GM12878 (cell line): ENCODE measurements around the gene DDX52. TPM values are rescaled to one million over a fixed set of nuclear protein-coding genes. Genes with fewer than 3 reads are reported as not detected.

Source experiments
- ATAC-seq: fragments of 200-7000 bp; cut with Tn5 transposase; 3 replicates; pipeline ENCODE4 v1.9.1; 2020; ENCODE audit warnings: mild to moderate bottlenecking, moderate library complexity
- BruUV-seq: library from RNA; stranded (reverse); fragments of 400-500 nt; replicated peaks from 2 replicates; lab custom pipeline; 2021; lab: Mats Ljungman, UMichigan
- CTCF ChIA-PET: fragments of 300-600 bp; sonication (Branson Sonifier 250); formaldehyde crosslinking; extraction: SDS; loops from one replicate; lab custom pipeline; 2021; ENCODE audit warnings: inconsistent platforms; lab: Yijun Ruan, JAX
- POLR2A ChIA-PET: fragments of 350-600 bp; formaldehyde crosslinking; extraction: SDS; loops from one replicate; lab custom pipeline; 2021; ENCODE audit warnings: inconsistent platforms; lab: Charles Lee
- RAD21 ChIA-PET: fragments of 300-600 bp; sonication (Branson Sonifier 250); formaldehyde crosslinking; loops from one replicate; lab custom pipeline; 2023; ENCODE audit warnings: antibody characterized with exemption; ENCODE audit not compliant: unreplicated experiment; lab: Charles Lee
- SMC1A ChIA-PET: fragments of 300-600 bp; sonication (Branson Sonifier 250); formaldehyde crosslinking; loops from one replicate; lab custom pipeline; 2023; ENCODE audit not compliant: unreplicated experiment, uncharacterized antibody; lab: Charles Lee
- DNase-seq: peaks from one replicate; pipeline ENCODE4 v3.0.0-alpha.2; 2011; ENCODE audit warnings: low read depth, low spot score
- FAIRE-seq: peaks from 3 replicates; lab custom pipeline; 2011; peaks lifted over from hg19 to GRCh38; lab: Jason Lieb, UNC
- H2AFZ ChIP-seq: 2 replicates; pipeline ENCODE4 v1.6.0; 2011; ENCODE audit warnings: low read depth, low read length, control low read depth; ENCODE audit not compliant: control insufficient read depth
- H3K27ac ChIP-seq: 2 replicates; pipeline ENCODE4 v1.5.1; 2011; ENCODE audit warnings: control low read depth; ENCODE audit not compliant: control insufficient read depth, insufficient read depth
- H3K27me3 ChIP-seq, 2 experiments: replicated peaks in 1 of 2; 2 replicates each; pipeline versions ENCODE4 v1.6.0 to v1.6.1; 2011; ENCODE audit warnings: low read length in 1 of 2; ENCODE audit not compliant: control insufficient read depth in 2 of 2, insufficient read depth in 2 of 2
- H3K36me3 ChIP-seq, 2 experiments: 2 replicates each; pipeline ENCODE4 v1.5.1; 2011; ENCODE audit warnings: low read length in 1 of 2; ENCODE audit not compliant: control insufficient read depth in 2 of 2, insufficient read depth in 2 of 2
- H3K4me1 ChIP-seq: 2 replicates; pipeline ENCODE4 v1.6.1; 2011; ENCODE audit warnings: mild to moderate bottlenecking, low read length, moderate library complexity, mixed read lengths; ENCODE audit not compliant: control insufficient read depth, insufficient read depth
- H3K4me2 ChIP-seq: 2 replicates; pipeline ENCODE4 v1.6.0; 2011; ENCODE audit warnings: control low read depth; ENCODE audit not compliant: control insufficient read depth, insufficient read depth
- H3K4me3 ChIP-seq: fragments of 200-600 bp; sonication (generic); 2 replicates; pipeline ENCODE4 v1.5.1; 2016
- H3K79me2 ChIP-seq: 2 replicates; pipeline ENCODE4 v1.6.0; 2011; ENCODE audit warnings: low read length; ENCODE audit not compliant: control insufficient read depth, insufficient read depth
- H3K9ac ChIP-seq: 2 replicates; pipeline ENCODE4 v1.8.0; 2011; ENCODE audit warnings: low read length, control low read depth, mixed read lengths; ENCODE audit not compliant: control insufficient read depth, insufficient read depth
- H3K9me3 ChIP-seq: replicated peaks from 3 replicates; pipeline ENCODE4 v1.5.1; 2011; ENCODE audit warnings: mild to moderate bottlenecking, low read length; ENCODE audit not compliant: control insufficient read depth, insufficient read depth
- H4K20me1 ChIP-seq: 2 replicates; pipeline ENCODE4 v1.6.0; 2011; ENCODE audit not compliant: control insufficient read depth, insufficient read depth
- ETV6 ChIP-seq, 2 experiments: fragments of 450-650 bp in 1 of 2; IDR thresholded peaks in 1 of 2; conservative IDR thresholded peaks in 1 of 2; 2 replicates each; pipeline ENCODE4 v1.6.1; 2014; ENCODE audit warnings: antibody characterized with exemption in 1 of 2, borderline replicate concordance in 1 of 2, low read depth in 1 of 2, mild to moderate bottlenecking in 1 of 2, moderate library complexity in 1 of 2
- GABPA ChIP-seq: IDR thresholded peaks from 2 replicates; pipeline ENCODE4 v1.6.1; 2014; ENCODE audit warnings: antibody characterized with exemption, low read depth, mild to moderate bottlenecking, inconsistent platforms
- JUNB ChIP-seq: IDR thresholded peaks from 2 replicates; pipeline ENCODE4 v1.6.1; 2016; ENCODE audit warnings: antibody characterized with exemption, mild to moderate bottlenecking
- SP1 ChIP-seq: IDR thresholded peaks from one replicate; pipeline ENCODE4 v1.6.1; 2011; ENCODE audit warnings: low read depth, low read length
- TCF3 ChIP-seq: IDR thresholded peaks from 2 replicates; pipeline ENCODE4 v1.6.1; 2012; ENCODE audit warnings: low read depth, mild to moderate bottlenecking, low read length, borderline replicate concordance; ENCODE audit not compliant: insufficient read depth
- ZNF207 ChIP-seq: fragments of 450-650 bp; IDR thresholded peaks from 2 replicates; pipeline ENCODE4 v1.6.1; 2014; ENCODE audit warnings: antibody characterized with exemption, mild to moderate bottlenecking, borderline replicate concordance
- ZNF622 ChIP-seq: fragments of 450-650 bp; IDR thresholded peaks from 2 replicates; pipeline ENCODE4 v1.6.1; 2017; ENCODE audit warnings: mild to moderate bottlenecking, inconsistent platforms
- WGBS: methylation state at CpG from one replicate; pipeline ENCODE4 v1.1.6; 2016; ENCODE audit warnings: low lambda C conversion rate; ENCODE audit not compliant: insufficient replicate concordance, insufficient coverage; ENCODE audit errors: missing lambda C conversion rate; 5-methylcytosine and 5-hydroxymethylcytosine counted together
- in situ Hi-C: fragments of 300-500 bp; cut with MboI; formaldehyde crosslinking; loops from 9 replicates; pipeline ENCODE4 v1.14.3; 2018; ENCODE audit warnings: mixed read lengths
- intact Hi-C: fragments of 100-400 bp; cut with micrococcal nuclease; formaldehyde crosslinking; loops from one replicate; pipeline ENCODE4 v1.14.2; 2022; ENCODE audit not compliant: unreplicated experiment
- polyA plus RNA-seq, 11 experiments: library from polyadenylated mRNA; depleted of rRNA in 4 of 11; unstranded in 6 of 11; stranded (reverse) in 5 of 11; fragments of >200 nt; fragmentation: Nextera tagmentation in 4 of 11; fragmentation: Illumina TruSeq in 1 of 11; extraction: Ambion mirVana in 4 of 11; extraction: Trizol in 1 of 11; gene quantifications; 1 replicate in 1 of 11; 2 replicates in 10 of 11; pipeline versions ENCODE4 v1.2.1 to v1.2.3, GENCODE V29; 2011 to 2016; ENCODE audit warnings: inconsistent platforms in 2 of 11, missing spikeins in 2 of 11, low read depth in 1 of 11
- total RNA-seq, 4 experiments: library from RNA; depleted of rRNA in 3 of 4; stranded (reverse); fragments of >200 nt in 3 of 4; fragmentation: Illumina TruSeq in 1 of 4; extraction: Trizol in 1 of 4; gene quantifications; 2 replicates each; pipeline versions ENCODE4 v1.2.1 to v1.2.3, GENCODE V29; 2013 to 2021

The DDX52 gene
- total and polyA plus RNA-seq, 10 of the 15 experiments (the other 5 are each of a cell fraction or from before 2014, with no cell fraction given), result 14.8 to 49.7 (median 26.3) TPM

GRCh38 chr17:37642681-37643080 is 565 bp downstream of the DDX52 start:
- Histone ChIP-seq H3K4me2 (peak overlapping the region; percentile 73), H3K4me1 (no peaks in the 10 kb centered on the region), H3K4me3 (peak overlapping the region; percentile 80), H3K79me2 (peaks cover 21% of the 10 kb centered on the region), H3K27ac (peak overlapping the region; percentile 58), H3K9ac (peak overlapping the region; percentile 78), H3K9me3 (no peaks in the 10 kb centered on the region; the same call in 2 of the 3 replicates), H3K36me3 (peaks cover 0 to 11% of the 10 kb centered on the region in 2 experiments; a peak in 1 of 4 replicates), H2AFZ (peak overlapping the region; percentile 82), H4K20me1 (no peaks in the 10 kb centered on the region), H3K27me3 (no peaks in the 10 kb centered on the region; a peak in 1 of 4 replicates)
- WGBS, result 0% methylated on average over 7 of the region's 7 CpGs
- TF ChIP-seq ZNF622 (no peak), ZNF207 (no peak), SP1 (no peak), ETV6 (conservative IDR thresholded peaks at IDR 0.05 in 1 of 2, IDR thresholded peaks at IDR 0.05 in 1 of 2; ENCODE audit: borderline replicate concordance in 1 of 2, low read depth in 1 of 2) (no peak), GABPA (no peak)
- CTCF ChIA-PET, result interaction anchor here (0.9 to 4.8 kb wide), 4 partner anchors 71 to 173 kb away, joined by 3 to 17 read pairs (median 6); no protein-coding TSS in a partner anchor
- TSS peak; percentile 82 for BruUV-seq
- in situ Hi-C loops, result no loop called here
- POLR2A ChIA-PET, result no interaction called here
- SMC1A ChIA-PET, result interaction anchor here (1.0 to 1.2 kb wide), 2 partner anchors 34 to 149 kb away, joined by 3 to 4 read pairs; no protein-coding TSS in a partner anchor
- intact Hi-C loops, result loop anchor here (10.0 kb wide), 1 partner anchor 52 kb away; no protein-coding TSS in a partner anchor
- RAD21 ChIA-PET, result no interaction called here
- DNase-seq (no peak), FAIRE-seq (no peak), ATAC-seq (peak; percentile 58)

GRCh38 chr17:37640015-37640414 is 3.2 kb downstream of the DDX52 start:
- H3K27ac ChIP-seq, result no peak overlapping the region
- ChIA-PET SMC1A (interaction anchor here (0.6 to 0.7 kb wide), 2 partner anchors 152 to 1328 kb away, joined by 3 to 4 read pairs; no protein-coding TSS in a partner anchor), POLR2A (interaction anchor here (0.6 kb wide), 1 partner anchor 20 kb away, joined by 3 read pairs; no protein-coding TSS in a partner anchor), RAD21 (no interaction called here), CTCF (interaction anchor here (0.6 to 1.9 kb wide), 2 partner anchors 8 to 52 kb away, joined by 3 to 5 read pairs; no protein-coding TSS in a partner anchor)
- DNase-seq, result no peak
- peak overlapping the region; percentile 47 for H3K4me2 ChIP-seq
- ATAC-seq, result no peak
- no peaks in the 10 kb centered on the region for H3K4me1 ChIP-seq
- no peak overlapping the region for H3K9ac ChIP-seq
- no peak overlapping the region for H2AFZ ChIP-seq
- no peaks in the 10 kb centered on the region; a peak in 1 of 4 replicates for H3K27me3 ChIP-seq
- TF ChIP-seq TCF3, result no peak
- no peak for TF ChIP-seq JUNB
- in situ Hi-C loops (no loop called here), intact Hi-C loops (loop anchor here (10.0 kb wide), 1 partner anchor 55 kb away; no protein-coding TSS in a partner anchor)
- no peaks in the 10 kb centered on the region; the same call in 1 of the 3 replicates for H3K9me3 ChIP-seq
- no peaks in the 10 kb centered on the region for H4K20me1 ChIP-seq
- no peak for FAIRE-seq
- peaks cover 21% of the 10 kb centered on the region for H3K79me2 ChIP-seq
- H3K4me3 ChIP-seq, result no peak overlapping the region
- peaks cover 0 to 14% of the 10 kb centered on the region in 2 experiments; a peak in 2 of 4 replicates for H3K36me3 ChIP-seq
- TSS peak; percentile 31 for BruUV-seq
